Neural progenitor cell (in vitro differentiated cells): ENCODE measurements around the gene GMPPB. TPM values are rescaled to one million over a fixed set of nuclear protein-coding genes. Genes with fewer than 3 reads are reported as not detected.
A peak's percentile ranks its signal among the peaks of the same experiment; 100 is the strongest.

Experiments used
- DNase-seq: peaks from one replicate; pipeline ENCODE4 v3.0.0-alpha.2; 2016; ENCODE audit warnings: low spot score
- H2AFZ ChIP-seq: fragments of 200-600 bp; sonication (generic); replicated peaks from 2 replicates; pipeline ENCODE4 v1.6.1; 2016; ENCODE audit warnings: antibody characterized with exemption
- H3F3A ChIP-seq: fragments of 200-600 bp; sonication (generic); 2 replicates; pipeline ENCODE4 v1.6.1; 2016; ENCODE audit warnings: antibody characterized with exemption, low read depth
- H3K27ac ChIP-seq: fragments of 200-600 bp; sonication (generic); 2 replicates; pipeline ENCODE4 v1.5.1; 2016; ENCODE audit warnings: mild to moderate bottlenecking
- H3K27me3 ChIP-seq: fragments of 200-600 bp; sonication (generic); 2 replicates; pipeline ENCODE4 v1.6.1; 2016; ENCODE audit warnings: mild to moderate bottlenecking, moderate library complexity
- H3K36me3 ChIP-seq: fragments of 200-600 bp; sonication (generic); 2 replicates; pipeline ENCODE4 v1.5.1; 2016
- H3K4me1 ChIP-seq: fragments of 200-600 bp; sonication (generic); 2 replicates; pipeline ENCODE4 v1.6.1; 2016; ENCODE audit warnings: mixed run types
- H3K4me2 ChIP-seq: fragments of 200-600 bp; sonication (generic); 2 replicates; pipeline ENCODE4 v1.6.1; 2016
- H3K4me3 ChIP-seq: fragments of 200-600 bp; sonication (generic); 2 replicates; pipeline ENCODE4 v1.5.1; 2016
- H3K79me2 ChIP-seq: fragments of 200-600 bp; sonication (generic); 2 replicates; pipeline ENCODE4 v1.6.1; 2016; ENCODE audit warnings: low read depth
- H3K9ac ChIP-seq: fragments of 200-600 bp; sonication (generic); 2 replicates; pipeline ENCODE4 v1.6.1; 2016
- H3K9me3 ChIP-seq: fragments of 200-600 bp; sonication (generic); 2 replicates; pipeline ENCODE4 v1.5.1; 2016; ENCODE audit warnings: low read depth
- H4K20me1 ChIP-seq: fragments of 200-600 bp; sonication (generic); 2 replicates; pipeline ENCODE4 v1.6.1; 2016; ENCODE audit warnings: low read depth
- H3K27ac Mint-ChIP-seq: 3 replicates; pipeline ENCODE4 v1.8.0; 2021; ENCODE audit warnings: mixed read lengths
- H3K27me3 Mint-ChIP-seq: 2 replicates; pipeline ENCODE4 v1.8.0; 2022; ENCODE audit warnings: low read depth, mild to moderate bottlenecking, inconsistent platforms, moderate library complexity, mixed read lengths; ENCODE audit not compliant: insufficient read depth
- H3K36me3 Mint-ChIP-seq: 3 replicates; pipeline ENCODE4 v1.8.0; 2021; ENCODE audit warnings: mixed read lengths
- H3K4me1 Mint-ChIP-seq: 3 replicates; pipeline ENCODE4 v1.8.0; 2021; ENCODE audit warnings: mixed read lengths
- H3K4me3 Mint-ChIP-seq: 3 replicates; pipeline ENCODE4 v1.8.0; 2021; ENCODE audit warnings: mild to moderate bottlenecking, moderate library complexity, mixed read lengths
- H3K9me3 Mint-ChIP-seq: 3 replicates; pipeline ENCODE4 v1.8.0; 2020; ENCODE audit warnings: mixed read lengths
- CTCF ChIP-seq: fragments of 200-600 bp; sonication (generic); IDR thresholded peaks from 2 replicates; pipeline ENCODE4 v1.5.1; 2017; ENCODE audit warnings: antibody characterized with exemption, mild to moderate bottlenecking
- EZH2 ChIP-seq: fragments of 200-600 bp; sonication (generic); IDR thresholded peaks from 2 replicates; pipeline ENCODE4 v1.6.1; 2017; ENCODE audit warnings: antibody characterized with exemption, mild to moderate bottlenecking, moderate library complexity
- EZH2phosphoT487 ChIP-seq: fragments of 200-600 bp; sonication (generic); IDR thresholded peaks from 2 replicates; pipeline ENCODE4 v1.6.1; 2017; ENCODE audit warnings: antibody characterized with exemption
- total RNA-seq: library from RNA; depleted of rRNA; stranded (reverse); fragments of >200 nt; gene quantifications from 2 replicates; pipeline ENCODE4 v1.2.3, GENCODE V29; 2015; ENCODE audit warnings: low replicate concordance

The GMPPB gene
- 10.6 and 18.8 TPM in 2 replicates for total RNA-seq

- no peaks in the 10 kb centered on the region for H3K9me3 ChIP-seq
- H3K27me3 Mint-ChIP-seq, result peaks cover 9% of the 10 kb centered on the region
- H3K9me3 Mint-ChIP-seq, result no peaks in the 10 kb centered on the region
- H2AFZ ChIP-seq, result peak within 1 kb of the TSS; percentile 47
- DNase-seq, result peak; percentile 99
- peaks cover 21% of the 10 kb centered on the region for H3K4me1 Mint-ChIP-seq
- H3K27me3 ChIP-seq, result peaks cover under 1% of the 10 kb centered on the region
- H3K27ac Mint-ChIP-seq, result peak within 1 kb of the TSS; percentile 97
- TF ChIP-seq EZH2, result no peak
- peak; percentile 10 for TF ChIP-seq CTCF
- peaks cover 12% of the 10 kb centered on the region for H3K79me2 ChIP-seq
- peak within 1 kb of the TSS; percentile 94 for H3K4me3 Mint-ChIP-seq
- no peaks in the 10 kb centered on the region for H4K20me1 ChIP-seq
- peaks cover 7% of the 10 kb centered on the region for H3K4me1 ChIP-seq
- peaks cover 10% of the 10 kb centered on the region for H3K36me3 Mint-ChIP-seq
- peak within 1 kb of the TSS; percentile 92 for H3K9ac ChIP-seq
- H3K4me2 ChIP-seq, result peak within 1 kb of the TSS; percentile 87
- peaks cover 45% of the 10 kb centered on the region for H3F3A ChIP-seq
- no peaks in the 10 kb centered on the region for H3K36me3 ChIP-seq
- peak within 1 kb of the TSS; percentile 84 for H3K27ac ChIP-seq
- peak within 1 kb of the TSS; percentile 80 for H3K4me3 ChIP-seq
Measured at GRCh38 chr3:49723628-49724551, at the start of gene GMPPB. GMPPB (minus strand) TSS chr3:49723951; CDS start chr3:49723726, 225 bp downstream.

DNA sequence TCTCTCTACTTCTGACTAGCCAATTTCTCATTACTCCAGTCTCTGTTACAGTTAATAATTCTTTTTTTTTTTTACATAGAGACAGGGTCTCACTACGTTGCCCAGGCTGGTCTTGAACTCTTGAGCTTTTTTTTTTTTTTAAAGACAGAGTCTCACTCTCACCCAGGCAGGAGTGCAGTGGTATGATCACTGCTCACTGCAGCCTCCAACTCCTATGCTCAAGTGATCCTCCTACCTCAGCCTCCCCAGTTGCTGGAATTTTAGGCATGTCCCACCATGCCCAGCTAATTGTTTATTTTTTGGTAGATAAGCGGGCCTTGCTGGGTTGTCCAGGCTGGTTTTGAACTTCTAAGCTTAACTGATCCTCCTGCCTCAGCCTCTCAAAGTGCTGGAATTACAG lies 49.0 kb upstream of the GMPPB start:
- H3K36me3 ChIP-seq, result no peaks in the 10 kb centered on the region
- H3K27me3 ChIP-seq, result no peaks in the 10 kb centered on the region
- Mint-ChIP-seq H3K4me1 (no peaks in the 10 kb centered on the region), H3K27ac (no peak overlapping the region), H3K9me3 (no peaks in the 10 kb centered on the region), H3K36me3 (peaks cover 15% of the 10 kb centered on the region), H3K4me3 (no peak overlapping the region), H3K27me3 (peaks cover 2% of the 10 kb centered on the region)
- H3K9ac ChIP-seq, result no peak overlapping the region
- peaks cover 48% of the 10 kb centered on the region for H4K20me1 ChIP-seq
- DNase-seq, result no peak
- no peak overlapping the region for H3K27ac ChIP-seq
- no peak overlapping the region for H2AFZ ChIP-seq
- peaks cover 100% of the 10 kb centered on the region for H3K79me2 ChIP-seq
- H3K4me2 ChIP-seq, result no peak overlapping the region
- H3K9me3 ChIP-seq, result no peaks in the 10 kb centered on the region
- H3K4me3 ChIP-seq, result no peak overlapping the region
- H3F3A ChIP-seq, result no peaks in the 10 kb centered on the region
- TF ChIP-seq EZH2phosphoT487 (no peak), EZH2 (no peak), CTCF (no peak)
- no peaks in the 10 kb centered on the region for H3K4me1 ChIP-seq

- Histone ChIP-seq H3K36me3 (no peaks in the 10 kb centered on the region), H3K27me3 (no peaks in the 10 kb centered on the region), H3K4me2 (no peak overlapping the region), H4K20me1 (peaks cover 41% of the 10 kb centered on the region), H3K27ac (no peak overlapping the region), H3K4me3 (no peak overlapping the region), H3K79me2 (peaks cover 99% of the 10 kb centered on the region), H2AFZ (no peak overlapping the region), H3K9me3 (no peaks in the 10 kb centered on the region), H3K4me1 (no peaks in the 10 kb centered on the region), H3F3A (no peaks in the 10 kb centered on the region), H3K9ac (no peak overlapping the region)
- H3K36me3 Mint-ChIP-seq, result peaks cover 10% of the 10 kb centered on the region
- peaks cover 2% of the 10 kb centered on the region for H3K27me3 Mint-ChIP-seq
- H3K4me3 Mint-ChIP-seq, result no peak overlapping the region
- H3K9me3 Mint-ChIP-seq, result no peaks in the 10 kb centered on the region
- DNase-seq, result no peak
- H3K4me1 Mint-ChIP-seq, result no peaks in the 10 kb centered on the region
- TF ChIP-seq EZH2 (no peak), CTCF (no peak), EZH2phosphoT487 (no peak)
- H3K27ac Mint-ChIP-seq, result no peak overlapping the region
Measured at GRCh38 chr3:49771340-49771938, 47.7 kb upstream of the GMPPB start.
